Activated CD4-positive, alpha-beta T cell treated with anti-CD3 and anti-CD28 coated beads for 48 hours (primary cell): ENCODE data around the gene TTC28.
"Not testable (repeated sequence)": the region's sequence is repeated elsewhere in the genome, so short reads cannot be mapped to it uniquely, and the experiment has no call there.

Experiments
- DNase-seq: peaks from one replicate; pipeline ENCODE4 v3.0.0-alpha.2; 2020

Gene TTC28

DNA sequence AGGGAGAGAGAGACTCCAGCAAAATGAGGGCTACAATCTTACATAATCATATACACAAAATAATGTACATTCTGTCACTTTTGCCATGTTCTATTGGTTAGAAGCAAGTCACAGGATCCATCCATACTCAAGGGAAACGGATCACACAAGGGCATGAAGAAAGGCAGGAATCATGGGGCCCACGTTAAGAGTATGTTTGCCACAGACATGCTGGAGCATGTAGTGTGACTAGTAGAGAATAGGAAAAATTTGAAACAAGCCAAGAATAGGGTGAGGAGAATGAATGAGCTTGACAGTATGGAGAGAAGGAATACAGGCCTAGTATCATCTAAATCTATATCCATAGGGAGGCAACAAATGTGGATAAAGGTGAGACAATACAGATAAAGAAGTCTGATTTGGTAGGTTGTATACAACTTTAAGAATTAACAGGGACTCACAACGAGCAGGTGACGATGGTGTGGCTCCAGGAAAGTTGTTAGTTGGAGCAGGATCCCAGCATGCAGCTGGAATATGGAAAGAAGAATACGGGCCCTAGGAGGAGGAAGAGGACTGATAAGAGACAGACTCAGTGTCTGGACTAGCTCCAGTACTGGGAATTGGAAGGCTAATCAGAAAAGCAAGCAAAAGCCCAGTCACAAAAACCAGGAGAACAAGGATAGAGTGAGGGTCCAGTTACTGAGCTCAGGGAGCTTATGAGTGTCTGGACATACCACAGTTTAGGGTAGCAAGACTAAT, 458.8 kb downstream of the TTC28 start:
- no peak for DNase-seq

DNA sequence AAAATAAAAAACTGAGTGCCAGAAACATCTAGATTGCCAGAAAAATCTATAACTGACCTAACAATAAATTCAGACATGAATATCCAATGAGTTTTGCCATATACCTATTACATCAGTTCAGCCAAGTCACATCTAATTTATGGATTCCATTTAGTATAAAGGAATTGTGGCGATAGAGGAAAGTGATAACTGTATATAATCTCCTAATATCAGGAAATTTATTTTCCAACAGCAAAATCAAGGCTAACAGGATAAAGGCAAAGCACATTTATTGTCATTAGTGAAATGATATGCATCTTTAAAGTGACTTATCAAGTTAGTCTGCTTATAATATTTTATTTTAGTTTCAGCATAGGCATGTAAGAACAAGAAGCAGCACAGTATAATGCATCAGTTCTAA, 462.4 kb downstream of the TTC28 start:
- no peak for DNase-seq

- not testable (repeated sequence) for DNase-seq
Observed at GRCh38 chr22:28214750-28215149, 464.9 kb downstream of the TTC28 start.

DNA sequence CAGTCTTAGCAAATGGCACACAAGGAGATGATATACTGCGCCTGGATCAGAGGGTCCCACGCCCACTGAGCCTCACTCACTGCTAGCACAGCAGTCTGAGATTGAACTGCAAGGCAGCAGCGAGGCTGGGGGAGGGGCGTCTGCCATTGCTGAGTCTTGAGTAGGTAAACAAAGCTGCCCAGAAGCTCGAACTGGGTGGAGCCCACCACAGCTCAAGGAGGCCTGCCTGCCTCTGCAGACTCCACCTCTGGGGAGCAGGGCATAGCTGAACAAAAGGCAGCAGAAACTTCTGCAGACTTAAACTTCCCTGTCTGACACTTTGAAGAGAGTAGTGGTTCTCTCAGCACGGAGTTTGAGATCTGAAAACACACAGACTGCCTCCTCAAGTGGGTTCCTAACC, 470.2 kb downstream of the TTC28 start:
- not testable (repeated sequence) for DNase-seq

GRCh38 chr22:28208787-28209186, 470.9 kb downstream of the TTC28 start:
- DNase-seq = no peak

DNA sequence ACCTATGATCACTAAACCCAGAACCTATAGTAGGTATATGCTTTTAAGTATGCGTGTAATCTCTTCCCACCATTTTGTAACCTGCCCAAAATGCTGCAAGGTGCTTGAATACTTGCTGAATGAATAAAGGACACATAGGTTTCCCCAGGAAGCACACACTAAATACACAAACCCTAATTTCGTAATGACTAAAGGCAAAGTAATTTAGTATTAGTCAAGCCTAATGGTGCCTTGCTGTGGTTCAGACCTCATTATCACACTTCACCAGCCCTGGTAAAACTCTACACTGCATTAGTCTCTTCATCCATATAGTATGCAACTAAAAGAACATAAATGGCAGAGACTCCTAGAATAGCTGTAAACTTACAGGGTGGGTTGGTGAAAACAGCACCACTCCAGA, 471.6 kb downstream of the TTC28 start:
- no peak for DNase-seq

GRCh38 chr22:28207281-28208030, 472.2 kb downstream of the TTC28 start:
- DNase-seq = no peak

- no peak for DNase-seq
Observed at GRCh38 chr22:28205926-28206325, 473.7 kb downstream of the TTC28 start.

DNA sequence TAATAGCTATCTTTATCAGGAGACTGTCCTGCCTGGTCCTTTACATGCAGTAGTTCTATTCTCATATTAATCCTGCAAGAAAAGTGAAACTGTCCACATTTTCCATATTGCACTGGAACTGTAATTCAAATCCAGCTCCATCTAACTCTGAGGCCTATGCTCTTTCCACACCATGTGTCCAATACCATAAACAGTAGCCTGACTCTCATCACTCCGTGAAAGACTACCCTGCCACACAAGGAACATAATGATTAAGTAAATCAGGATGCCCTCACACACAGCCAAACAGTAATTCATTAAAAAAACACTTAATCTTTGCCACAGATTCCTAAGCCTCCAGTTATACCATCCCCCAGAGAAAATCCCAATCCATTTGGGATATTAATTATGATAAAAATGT, 475.3 kb downstream of the TTC28 start:
- DNase-seq = no peak

DNA sequence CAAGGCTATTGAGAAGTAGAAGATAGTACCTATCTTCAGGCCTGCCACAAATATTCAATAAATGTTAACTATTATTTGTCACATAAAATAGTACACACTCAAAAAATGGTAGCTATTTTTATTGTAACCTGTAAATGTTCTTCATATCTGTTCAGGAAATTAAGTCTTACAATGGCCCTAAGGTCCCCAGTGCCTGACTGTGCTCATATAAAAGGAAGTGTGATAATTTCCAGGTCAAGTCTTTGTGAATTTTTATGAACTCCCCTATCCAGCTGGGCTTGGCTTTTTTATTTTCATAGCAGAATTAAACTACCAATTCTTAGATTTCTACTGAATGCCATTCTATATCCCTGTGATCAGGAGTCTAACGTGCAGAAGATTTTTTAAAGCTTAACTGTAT, 476.4 kb downstream of the TTC28 start:
- DNase-seq = no peak

- DNase-seq = no peak
Observed at GRCh38 chr22:28198692-28199091, 480.9 kb downstream of the TTC28 start.

- not testable (repeated sequence) for DNase-seq
Observed at GRCh38 chr22:28191571-28191970, 488.1 kb downstream of the TTC28 start.

DNA sequence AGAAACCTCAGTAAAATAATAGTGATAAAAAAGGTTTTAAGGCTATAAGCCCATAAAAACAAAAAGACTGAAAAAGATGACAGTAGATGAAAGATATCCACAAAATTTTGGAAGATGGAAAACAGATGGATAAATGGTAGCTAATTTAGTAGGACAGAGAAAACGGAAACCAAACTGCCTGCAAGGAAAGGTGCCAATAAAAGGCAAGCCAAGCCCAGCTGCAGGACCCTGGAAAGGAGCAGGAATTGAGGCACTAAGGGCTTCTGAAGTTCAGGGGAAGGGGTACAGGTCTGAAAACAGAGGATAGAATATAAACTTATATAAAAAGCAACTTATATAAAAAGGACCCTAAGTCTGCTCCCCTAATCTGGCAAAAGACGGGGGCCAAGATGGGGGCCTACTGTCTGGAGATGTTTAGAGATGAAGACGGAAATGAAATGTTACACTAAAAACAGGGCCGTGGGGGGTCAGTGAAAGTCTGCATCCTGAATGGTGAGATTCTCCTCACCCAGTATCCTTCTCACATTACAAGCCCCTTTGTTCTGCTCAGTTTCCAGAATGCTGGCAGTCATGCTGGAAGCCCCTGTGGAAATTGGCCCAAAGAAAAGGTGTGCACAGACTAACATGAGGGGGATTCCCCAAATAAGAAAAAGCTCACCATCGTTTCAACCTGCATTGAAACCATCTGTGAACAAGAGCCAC, 491.3 kb downstream of the TTC28 start:
- DNase-seq = no peak

DNA sequence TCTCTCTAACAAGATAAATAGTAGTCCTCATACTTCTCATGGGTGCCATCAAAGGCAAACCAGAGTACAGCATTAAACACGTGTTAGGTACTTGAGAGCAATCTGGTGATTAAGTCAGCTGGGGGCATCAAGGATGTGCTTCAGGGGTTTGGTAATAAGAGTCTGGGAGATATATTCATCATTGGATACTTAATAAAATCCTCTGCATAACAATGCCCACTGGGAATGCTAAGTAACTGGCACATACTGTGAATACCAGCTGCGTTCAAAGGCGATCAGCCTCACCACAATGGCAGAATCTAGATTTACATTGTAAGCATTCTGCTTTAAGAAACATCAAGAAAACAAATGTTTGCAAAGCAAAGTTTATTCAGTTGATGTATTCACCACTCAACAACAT, 492.0 kb downstream of the TTC28 start:
- DNase-seq = no peak

GRCh38 chr22:28186641-28187040, 493.0 kb downstream of the TTC28 start:
- DNase-seq = no peak

- no peak for DNase-seq
Observed at GRCh38 chr22:28185130-28185529, 494.5 kb downstream of the TTC28 start.

DNA sequence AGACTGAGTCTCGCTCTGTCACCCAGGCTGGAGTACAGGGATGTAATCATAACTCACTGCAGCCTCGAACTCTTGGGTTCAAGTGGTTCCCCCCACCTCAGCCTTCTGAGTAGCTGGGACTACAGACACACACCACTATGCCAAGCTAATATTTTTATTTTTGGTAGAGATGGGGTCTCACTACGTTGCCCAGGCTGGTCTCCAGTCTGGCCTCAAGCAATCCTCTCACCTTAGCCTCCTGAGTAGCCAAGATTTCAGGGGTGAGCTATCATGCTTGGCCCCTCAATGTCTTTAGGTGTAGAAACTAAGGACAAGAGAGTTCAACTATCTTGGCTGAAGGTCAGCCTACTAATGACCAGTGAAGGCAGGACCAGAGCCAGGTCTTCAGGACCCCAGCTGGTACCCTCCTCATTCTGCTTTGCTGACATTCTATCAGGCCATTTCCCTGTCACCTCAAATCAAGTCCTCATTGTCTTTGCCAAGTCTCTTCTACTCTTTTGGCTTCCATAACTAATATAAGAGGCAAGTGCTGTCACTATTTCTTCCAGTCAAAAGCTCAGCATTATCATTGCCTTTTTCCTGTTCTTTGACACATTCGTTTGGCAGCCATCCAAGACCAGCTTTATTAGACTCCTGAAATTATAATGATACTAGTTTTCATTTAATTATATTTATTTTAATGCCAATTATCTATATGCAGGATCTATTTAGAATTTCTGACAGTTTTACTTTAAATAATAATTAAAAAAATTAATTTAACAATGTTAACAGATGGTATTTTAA, 496.4 kb downstream of the TTC28 start:
- DNase-seq = no peak

- no peak for DNase-seq
Observed at GRCh38 chr22:28180804-28181731, 498.6 kb downstream of the TTC28 start.

DNA sequence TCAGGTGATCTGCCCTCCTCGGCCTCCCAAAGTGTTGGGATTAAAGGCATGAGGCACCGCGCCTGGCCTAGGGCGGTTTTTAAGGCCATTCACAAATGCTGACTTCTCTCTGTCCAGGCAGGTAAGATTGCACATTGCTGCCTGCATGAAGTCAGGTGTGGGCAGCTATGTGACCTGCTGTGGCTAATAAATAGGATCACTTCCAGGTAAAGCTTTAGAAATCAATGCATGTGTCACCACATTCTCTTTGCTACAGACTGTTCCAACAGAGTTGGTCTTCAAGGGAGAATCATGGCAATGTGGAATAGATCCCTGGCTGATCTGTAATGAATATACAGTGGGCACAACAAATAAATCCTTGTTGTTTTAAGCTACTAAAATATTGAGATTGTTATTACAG, 500.2 kb downstream of the TTC28 start:
- no peak for DNase-seq

- no peak for DNase-seq
Observed at GRCh38 chr22:28175730-28176492, 503.7 kb downstream of the TTC28 start.

DNA sequence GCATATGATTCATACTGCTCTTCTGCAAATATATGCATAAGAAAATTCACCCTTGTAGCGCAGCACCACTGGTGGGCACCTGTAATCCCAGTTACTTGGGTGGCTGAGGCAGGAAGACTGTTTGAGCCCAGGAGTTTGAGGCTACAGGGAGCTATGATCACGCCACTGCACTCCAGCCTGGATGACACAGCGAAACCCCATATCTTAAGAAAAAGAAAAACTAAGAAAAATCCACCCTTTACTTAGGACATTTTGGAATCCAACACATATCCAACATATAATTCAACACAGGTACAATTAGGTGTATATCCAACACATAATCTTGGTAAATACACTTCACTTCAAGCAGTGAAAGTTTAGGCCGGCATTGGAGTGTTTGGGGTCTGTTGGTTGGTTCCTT, 505.1 kb downstream of the TTC28 start:
- no peak for DNase-seq
